Germinal center (tissue), 1 donor: ENCODE data around the gene INHBC.
"Not testable (repeated sequence)": the region's sequence is repeated elsewhere in the genome, so short reads cannot be mapped to it uniquely, and the experiment has no call there.

Source experiments
- DNase-seq: peaks from one replicate; pipeline ENCODE4 v3.0.0; 2012; ENCODE audit warnings: mixed read lengths, low spot score

INHBC gene

DNA sequence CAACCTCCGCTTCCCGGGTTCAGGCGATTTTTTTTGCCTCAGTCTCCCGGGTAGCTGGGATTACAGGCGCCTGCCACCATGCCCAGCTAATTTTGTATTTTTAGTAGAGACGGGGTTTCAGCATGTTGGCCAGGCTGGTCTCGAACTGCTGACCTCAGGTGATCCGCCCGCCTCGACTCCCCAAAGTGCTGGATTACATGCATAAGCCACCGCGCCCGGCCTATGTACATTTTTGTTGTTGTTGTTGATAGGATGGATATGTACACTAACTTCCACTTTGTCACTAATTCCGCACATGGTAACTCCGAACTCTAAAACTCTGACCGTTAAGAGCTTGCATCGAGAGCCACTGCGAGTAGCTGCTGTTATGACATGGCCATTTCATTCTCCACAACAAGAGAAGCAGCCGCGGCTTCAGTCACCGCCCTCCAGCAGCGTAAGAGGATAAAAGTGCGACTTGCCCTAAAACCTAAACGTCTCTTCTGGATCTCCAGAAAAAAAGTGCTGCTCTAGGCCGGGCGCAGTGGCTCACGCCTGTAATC is 52.5 kb downstream of the INHBC start:
- DNase-seq = no peak

DNA sequence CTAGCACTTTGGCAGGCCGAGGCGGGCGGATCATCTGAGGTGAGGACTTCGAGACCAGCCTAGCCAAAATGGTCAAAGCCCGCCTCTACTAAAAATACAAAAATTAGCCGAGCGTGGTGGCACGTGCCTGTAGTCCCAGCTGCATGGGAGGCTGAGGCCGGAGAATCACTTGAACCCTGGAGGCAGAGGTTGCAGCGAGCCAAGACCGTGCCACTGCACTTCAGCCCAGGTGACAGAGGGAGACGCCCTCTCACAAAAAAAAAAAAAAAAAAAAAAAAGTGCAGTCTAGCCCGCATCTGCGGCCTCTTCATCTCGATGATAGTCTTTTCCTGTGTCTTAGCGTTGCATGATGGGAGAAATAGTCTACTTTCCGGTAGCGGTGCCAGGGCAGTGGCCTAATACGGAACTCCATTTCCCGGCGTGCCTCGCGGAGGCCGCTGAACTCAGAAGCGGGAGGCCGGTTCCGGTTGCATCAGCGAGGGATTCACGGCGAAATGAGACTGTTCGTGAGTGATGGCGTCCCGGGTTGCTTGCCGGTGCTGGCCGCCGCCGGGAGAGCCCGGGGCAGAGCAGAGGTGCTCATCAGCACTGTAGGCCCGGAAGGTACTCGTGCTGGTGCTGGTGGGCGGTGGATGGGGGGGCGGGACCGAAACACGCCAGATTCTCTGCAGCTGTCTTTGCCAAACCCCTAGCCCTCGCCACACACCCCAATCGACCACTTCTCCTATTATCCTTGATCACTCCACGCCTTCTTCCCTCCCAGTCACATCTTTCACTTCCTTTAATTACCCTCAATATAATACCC is 53.2 kb downstream of the INHBC start, which contains the start of gene MARS1:
Gene MARS1, plus strand, starts transcription at position 472 of the 805 bp plus-strand sequence. Its CDS starts 23 bp downstream, at position 495.
- peak; percentile 91 for DNase-seq

- no peak for DNase-seq
Measured at GRCh38 chr12:57488402-57489156, 54.0 kb downstream of the INHBC start.

DNA sequence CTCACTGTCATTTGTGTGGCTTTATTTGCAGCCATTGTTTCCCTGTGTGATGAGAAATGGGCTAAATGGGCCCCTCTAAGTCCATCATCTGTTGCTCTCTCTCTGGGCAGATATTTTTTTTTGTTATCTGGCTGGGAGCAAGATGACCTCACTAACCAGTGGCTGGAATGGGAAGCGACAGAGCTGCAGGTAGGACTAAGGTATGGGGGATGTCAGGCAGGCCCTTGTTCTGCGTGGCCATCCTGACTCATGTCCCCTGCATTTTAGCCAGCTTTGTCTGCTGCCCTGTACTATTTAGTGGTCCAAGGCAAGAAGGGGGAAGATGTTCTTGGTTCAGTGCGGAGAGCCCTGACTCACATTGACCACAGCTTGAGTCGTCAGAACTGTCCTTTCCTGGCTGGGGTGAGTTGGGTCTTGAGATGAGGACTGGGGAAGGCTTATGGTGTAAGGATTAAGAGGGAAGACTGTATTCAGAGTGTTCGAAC is 54.6 kb downstream of the INHBC start:
- no peak for DNase-seq

GRCh38 chr12:57490126-57490525 is 55.5 kb downstream of the INHBC start:
- DNase-seq = no peak

GRCh38 chr12:57491393-57492280 is 57.1 kb downstream of the INHBC start:
- no peak for DNase-seq

DNA sequence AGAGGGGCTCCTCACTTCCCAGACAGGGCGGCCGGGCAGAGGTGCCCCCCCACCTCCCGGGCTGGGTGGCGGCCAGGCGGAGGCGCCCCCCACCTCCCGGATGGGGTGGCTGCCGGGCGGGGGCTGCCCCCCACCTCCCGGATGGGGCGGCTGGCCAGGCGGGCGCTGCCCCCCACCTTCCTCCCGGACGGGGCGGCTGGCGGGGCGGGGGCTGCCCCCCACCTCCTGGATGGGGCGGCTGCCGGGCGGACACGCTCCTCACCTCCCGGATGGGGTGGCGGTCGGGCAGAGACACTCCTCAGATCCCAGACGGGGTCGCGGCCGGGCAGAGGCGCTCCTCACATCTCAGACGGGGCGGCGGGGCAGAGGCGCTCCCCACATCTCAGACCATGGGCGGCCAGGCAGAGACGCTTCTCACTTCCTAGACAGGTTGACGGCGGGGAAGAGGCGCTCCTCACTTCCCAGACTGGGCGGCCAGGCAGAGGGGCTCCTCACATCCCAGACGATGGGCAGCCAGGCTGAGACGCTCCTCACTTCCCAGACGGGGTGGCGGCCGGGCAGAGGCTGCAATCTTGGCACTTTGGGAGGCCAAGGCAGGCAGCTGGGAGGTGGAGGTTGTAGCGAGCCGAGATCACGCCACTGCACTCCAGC is 60.6 kb downstream of the INHBC start:
- not testable (repeated sequence) for DNase-seq

GRCh38 chr12:57496822-57497221 is 62.2 kb downstream of the INHBC start:
- no peak for DNase-seq

- no peak for DNase-seq
Measured at GRCh38 chr12:57497223-57498131, 62.9 kb downstream of the INHBC start.

GRCh38 chr12:57498132-57498502 is 63.5 kb downstream of the INHBC start:
- no peak for DNase-seq

GRCh38 chr12:57498571-57498970 is 64.0 kb downstream of the INHBC start:
- DNase-seq = no peak

DNA sequence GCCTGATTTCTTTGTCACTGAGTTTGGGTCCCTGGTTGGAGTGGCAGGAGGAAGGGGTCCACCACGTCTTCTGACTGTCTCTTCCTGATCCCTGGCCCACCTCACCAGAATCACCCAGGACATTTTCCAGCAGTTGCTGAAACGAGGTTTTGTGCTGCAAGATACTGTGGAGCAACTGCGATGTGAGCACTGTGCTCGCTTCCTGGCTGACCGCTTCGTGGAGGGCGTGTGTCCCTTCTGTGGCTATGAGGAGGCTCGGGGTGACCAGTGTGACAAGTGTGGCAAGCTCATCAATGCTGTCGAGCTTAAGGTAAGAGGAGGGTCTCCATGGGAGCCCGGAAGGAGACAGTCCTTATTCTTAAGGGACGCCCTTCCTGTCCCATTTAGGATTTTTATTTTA is 65.6 kb downstream of the INHBC start:
- DNase-seq = no peak
